GM13977 (cell line): ENCODE results near the gene DGLUCY.

Source experiments
- DNase-seq: peaks from one replicate; pipeline ENCODE4 v3.0.0; 2012; ENCODE audit warnings: low spot score
- CTCF ChIP-seq: IDR thresholded peaks from 2 replicates; pipeline ENCODE4 v1.5.1; 2012; ENCODE audit warnings: mild to moderate bottlenecking, control low read depth; ENCODE audit not compliant: insufficient read depth; ENCODE audit errors: extremely low read depth, missing control alignments
- in situ Hi-C: fragments of 300-500 bp; cut with MboI; formaldehyde crosslinking; loops from one replicate; pipeline ENCODE4 v1.12.0; 2022; ENCODE audit warnings: low sequenced_read_pairs, low pct_unique_long_range_greater_than_20kb, mixed read lengths, inconsistent platforms; ENCODE audit not compliant: unreplicated experiment

DGLUCY gene

GRCh38 chr14:91163316-91163715, 49.4 kb downstream of the DGLUCY start:
- TF ChIP-seq CTCF = no peak
- no peak for DNase-seq
- in situ Hi-C loops = no loop called here

DNA sequence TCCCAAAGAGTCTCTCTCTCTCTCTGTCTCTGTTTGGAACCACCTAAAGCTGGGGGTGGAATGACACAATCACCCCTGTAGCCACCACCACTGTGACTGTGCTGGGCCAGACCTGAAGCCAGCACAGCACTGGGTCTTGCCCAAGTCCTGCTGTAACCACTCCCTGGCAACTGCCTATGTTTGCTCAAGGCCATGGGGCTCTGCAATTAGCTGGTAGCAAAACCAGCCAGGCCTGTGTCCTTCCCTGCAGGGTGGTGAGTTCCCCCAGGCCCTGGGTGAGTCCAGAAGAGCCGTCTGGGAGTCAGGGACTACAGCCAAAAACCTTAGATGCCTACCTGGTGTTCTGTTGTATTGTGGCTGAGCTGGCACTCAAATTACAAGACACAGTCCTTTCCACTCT, 50.8 kb downstream of the DGLUCY start:
- no peak for TF ChIP-seq CTCF
- in situ Hi-C loops = no loop called here
- no peak for DNase-seq

GRCh38 chr14:91167380-91167770, 53.5 kb downstream of the DGLUCY start:
- in situ Hi-C loops = no loop called here
- DNase-seq = no peak
- no peak for TF ChIP-seq CTCF

DNA sequence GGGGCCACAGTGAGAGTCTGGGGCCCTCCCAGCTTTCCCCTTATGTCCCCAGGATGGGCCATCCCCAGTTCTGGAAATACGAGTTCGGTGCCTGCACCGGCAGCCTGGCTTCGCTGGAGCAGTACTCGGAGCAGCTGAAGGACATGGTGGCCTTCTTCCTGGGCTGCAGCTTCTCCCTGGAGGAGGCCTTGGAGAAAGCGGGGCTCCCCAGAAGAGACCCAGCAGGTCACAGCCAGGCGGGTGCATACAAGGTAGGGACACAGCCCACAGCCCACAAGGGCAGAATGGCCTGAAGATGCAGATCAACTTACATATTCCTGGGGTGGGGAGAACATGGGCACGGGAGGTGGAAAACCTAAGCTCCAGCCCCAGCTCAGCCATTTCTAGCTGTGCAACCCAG, 56.1 kb downstream of the DGLUCY start:
- no peak for DNase-seq
- TF ChIP-seq CTCF = no peak
- in situ Hi-C loops = loop anchor here (5.0 to 10.0 kb wide), 2 partner anchors 115 to 268 kb away; no protein-coding TSS in a partner anchor

- TF ChIP-seq CTCF = no peak
- in situ Hi-C loops = loop anchor here (5.0 to 10.0 kb wide), 2 partner anchors 114 to 268 kb away; no protein-coding TSS in a partner anchor
- no peak for DNase-seq
Measured at GRCh38 chr14:91170504-91171121, 56.7 kb downstream of the DGLUCY start.

- in situ Hi-C loops = loop anchor here (5.0 to 10.0 kb wide), 2 partner anchors 114 to 269 kb away; no protein-coding TSS in a partner anchor
Measured at GRCh38 chr14:91171291-91171690, 57.4 kb downstream of the DGLUCY start.

More at GRCh38 chr14:91171291-91171690, 57.4 kb downstream of the DGLUCY start:
- TF ChIP-seq CTCF = no peak
- DNase-seq = no peak
